Epithelial cell of esophagus (primary cell): ENCODE results near the gene STK24.

Experiments
- DNase-seq: peaks from one replicate; pipeline ENCODE4 v3.0.0; 2010; ENCODE audit warnings: low read depth
- H3K4me3 ChIP-seq: 2 replicates; pipeline ENCODE4 v1.5.1; 2011; ENCODE audit warnings: mild to moderate bottlenecking, low read length, control low read depth
- TF ChIP-seq, protein P1 (sequence below): IDR thresholded peaks from 2 replicates; pipeline ENCODE4 v1.5.1; 2011; ENCODE audit warnings: low read depth, mild to moderate bottlenecking, low read length, control low read depth, inconsistent platforms; ENCODE audit not compliant: insufficient read depth; ENCODE audit errors: missing control alignments

The STK24 gene

DNA sequence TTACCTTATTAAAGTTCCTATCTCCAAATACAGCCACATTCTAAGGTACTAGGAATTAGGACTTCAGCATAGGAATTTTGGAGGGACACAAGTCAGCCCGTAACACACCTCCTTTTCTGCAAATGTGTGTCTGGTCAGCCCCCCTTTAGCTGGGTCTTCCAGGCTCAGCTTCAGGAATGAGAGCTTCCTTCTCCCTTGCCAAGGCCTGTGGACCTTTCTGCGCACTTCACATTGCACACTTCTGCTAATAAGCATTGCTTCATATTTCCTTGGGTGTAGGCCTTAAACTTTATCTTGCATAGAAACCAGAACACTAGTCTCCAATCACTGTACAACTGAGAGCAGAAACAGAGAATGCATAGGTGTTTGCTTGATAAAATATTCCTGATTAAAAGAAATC lies 4.5 kb upstream of the STK24 start:
- H3K4me3 ChIP-seq, result no peak overlapping the region
- DNase-seq, result no peak
- TF ChIP-seq, protein P1, sequence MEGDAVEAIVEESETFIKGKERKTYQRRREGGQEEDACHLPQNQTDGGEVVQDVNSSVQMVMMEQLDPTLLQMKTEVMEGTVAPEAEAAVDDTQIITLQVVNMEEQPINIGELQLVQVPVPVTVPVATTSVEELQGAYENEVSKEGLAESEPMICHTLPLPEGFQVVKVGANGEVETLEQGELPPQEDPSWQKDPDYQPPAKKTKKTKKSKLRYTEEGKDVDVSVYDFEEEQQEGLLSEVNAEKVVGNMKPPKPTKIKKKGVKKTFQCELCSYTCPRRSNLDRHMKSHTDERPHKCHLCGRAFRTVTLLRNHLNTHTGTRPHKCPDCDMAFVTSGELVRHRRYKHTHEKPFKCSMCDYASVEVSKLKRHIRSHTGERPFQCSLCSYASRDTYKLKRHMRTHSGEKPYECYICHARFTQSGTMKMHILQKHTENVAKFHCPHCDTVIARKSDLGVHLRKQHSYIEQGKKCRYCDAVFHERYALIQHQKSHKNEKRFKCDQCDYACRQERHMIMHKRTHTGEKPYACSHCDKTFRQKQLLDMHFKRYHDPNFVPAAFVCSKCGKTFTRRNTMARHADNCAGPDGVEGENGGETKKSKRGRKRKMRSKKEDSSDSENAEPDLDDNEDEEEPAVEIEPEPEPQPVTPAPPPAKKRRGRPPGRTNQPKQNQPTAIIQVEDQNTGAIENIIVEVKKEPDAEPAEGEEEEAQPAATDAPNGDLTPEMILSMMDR, result no peak

DNA sequence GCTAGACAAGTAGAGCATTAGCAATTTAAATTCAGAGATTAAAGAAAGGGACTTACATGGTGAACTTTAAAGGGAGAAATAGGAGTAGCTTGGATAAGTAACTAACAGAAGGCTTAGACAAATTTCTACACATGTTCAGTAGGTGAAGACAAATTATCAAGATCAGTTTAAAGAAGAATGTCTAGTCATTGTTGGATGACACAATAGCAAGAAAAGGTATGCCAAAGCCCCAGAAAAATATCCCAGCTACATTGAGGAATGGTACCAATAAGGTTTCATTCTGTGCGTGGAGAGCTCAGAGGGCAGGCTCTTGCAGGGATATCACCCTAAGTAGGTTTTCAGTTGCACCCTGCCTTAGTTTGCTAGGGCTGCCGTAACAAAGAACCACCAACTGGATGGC lies 3.5 kb upstream of the STK24 start:
- TF ChIP-seq, protein P1, result no peak
- DNase-seq, result no peak
- no peak overlapping the region for H3K4me3 ChIP-seq

DNA sequence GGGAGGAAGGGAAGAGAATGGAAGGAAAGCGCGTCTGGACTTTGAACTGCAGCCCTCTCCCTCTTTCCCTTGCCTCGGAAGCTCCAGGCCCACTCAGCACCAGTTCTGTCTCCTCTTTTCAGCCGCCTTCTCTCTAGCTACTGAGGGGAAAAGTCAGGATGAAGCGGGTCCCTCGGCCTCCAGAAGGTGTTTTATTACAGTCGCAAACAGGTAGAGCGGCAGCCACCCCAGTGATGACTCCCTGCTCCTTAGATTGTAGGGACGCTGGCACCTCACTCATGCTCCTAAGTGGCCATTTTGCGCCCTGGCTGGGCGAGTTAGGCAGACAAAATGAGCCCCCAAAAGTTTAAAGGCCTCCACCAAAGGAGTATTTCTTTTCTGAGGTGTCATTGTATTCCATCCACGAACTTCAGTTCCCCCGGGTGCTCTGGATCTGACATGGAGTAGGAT lies 954 bp upstream of the STK24 start:
- TF ChIP-seq, protein P1, result no peak
- peak overlapping the region; percentile 53 for H3K4me3 ChIP-seq
- DNase-seq, result peak; percentile 37

DNA sequence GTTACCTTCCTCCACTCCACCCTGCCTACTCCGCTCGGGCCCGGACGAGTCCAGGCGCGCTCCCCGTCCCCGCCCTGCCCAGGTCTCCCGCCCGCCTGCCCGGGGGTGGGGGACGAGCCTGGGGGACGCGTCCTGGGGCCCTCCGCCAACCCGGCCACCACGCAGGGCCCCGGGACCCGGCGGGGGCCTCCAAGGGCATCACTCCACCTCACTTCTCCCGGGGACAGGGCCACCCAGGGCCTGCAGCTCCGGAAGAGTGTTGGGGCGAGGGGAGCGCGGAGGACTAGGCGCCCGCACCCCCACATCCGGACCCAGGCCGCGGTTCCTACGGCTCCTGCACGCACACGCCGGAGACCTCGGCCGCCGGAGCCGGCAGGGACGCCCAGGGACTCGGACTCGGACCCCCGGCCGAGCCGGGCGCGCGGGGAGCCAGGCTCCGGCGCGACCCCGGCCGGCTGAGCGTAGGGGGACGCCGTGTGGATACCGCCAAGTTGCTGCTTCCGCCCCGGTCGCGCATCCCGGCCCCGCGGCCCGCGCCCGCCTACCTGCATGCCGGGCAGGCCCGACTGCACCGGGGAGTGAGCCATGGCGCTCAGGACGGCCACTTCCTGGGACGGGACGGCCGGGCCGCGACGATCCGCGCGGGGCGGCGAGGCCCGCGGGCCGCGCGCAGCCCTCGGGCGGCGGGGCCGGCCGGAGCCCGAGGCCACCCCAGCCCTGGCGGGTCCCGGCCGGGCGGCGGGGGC lies 534 bp downstream of the STK24 start:
- H3K4me3 ChIP-seq, result peak overlapping the region; percentile 79
- TF ChIP-seq, protein P1, result no peak
- DNase-seq, result peak; percentile 75

DNA sequence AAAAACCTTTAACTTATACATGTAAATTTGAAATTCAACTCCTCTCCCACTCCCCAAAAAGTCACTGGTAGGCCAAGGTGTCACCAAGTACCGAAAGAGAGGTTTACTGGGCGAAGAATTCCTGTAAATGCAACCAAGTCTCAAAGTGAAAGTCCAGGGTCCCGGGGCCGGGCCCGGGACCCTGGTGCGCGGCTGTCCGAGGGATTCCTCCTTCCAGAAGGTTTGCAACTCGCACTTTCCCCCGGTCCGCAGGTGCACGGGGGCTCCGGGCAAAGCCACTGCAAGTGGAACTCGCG lies 1.1 kb downstream of the STK24 start:
- peak overlapping the region; percentile 79 for H3K4me3 ChIP-seq
- no peak for DNase-seq
- TF ChIP-seq, protein P1, result no peak

DNA sequence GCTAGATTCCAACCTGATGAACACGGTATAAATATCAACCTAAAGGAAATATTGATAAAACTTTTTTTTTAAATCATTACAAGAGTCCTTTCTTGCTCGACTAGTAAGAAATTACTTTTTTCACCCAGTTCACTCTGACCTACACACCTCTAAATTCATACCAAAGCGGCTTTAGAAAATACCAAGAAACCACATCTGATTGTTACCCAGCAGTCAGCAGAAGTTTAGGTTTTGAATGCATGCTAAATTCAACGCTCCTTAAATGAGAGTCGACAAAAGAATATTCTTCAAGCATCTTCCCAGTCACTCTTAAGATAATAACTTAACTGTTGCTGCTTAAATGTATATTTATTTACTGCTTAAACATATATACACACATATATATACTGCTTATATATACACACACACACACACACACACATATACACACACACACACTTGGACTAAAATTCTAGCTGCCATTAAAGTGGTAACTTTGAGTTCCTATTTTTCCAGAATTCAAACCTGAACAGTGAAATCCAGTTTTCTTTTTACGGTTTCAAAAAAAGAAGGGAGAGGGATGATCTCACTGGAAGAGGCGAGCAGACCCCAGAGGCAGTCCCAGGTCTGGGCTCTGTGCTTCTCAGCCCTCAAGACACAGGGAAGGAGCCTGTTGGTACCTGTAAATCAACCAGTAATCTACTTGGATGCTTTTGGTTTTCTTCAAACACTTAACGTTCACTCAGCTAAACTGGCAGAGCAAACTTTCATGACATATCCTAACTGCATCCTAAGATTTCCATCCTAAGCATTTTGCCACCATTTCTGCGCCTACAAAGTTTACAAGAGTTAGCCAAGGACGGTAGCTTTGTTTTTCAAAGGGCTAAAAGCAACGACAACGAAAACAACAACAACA lies 1.7 kb downstream of the STK24 start:
- H3K4me3 ChIP-seq, result peak overlapping the region; percentile 79
- DNase-seq, result no peak
- TF ChIP-seq, protein P1, result no peak
